B cell (primary cell): Measurements from ENCODE around the gene POLR2F. TPM values are rescaled to one million over a fixed set of nuclear protein-coding genes. Genes with fewer than 3 reads are reported as not detected.

Experiments used
- ATAC-seq: fragments of 200-7000 bp; cut with Tn5 transposase; one replicate; pipeline ENCODE4 v1.10.0; 2021; ENCODE audit warnings: low read depth, mild to moderate bottlenecking, moderate number of reproducible peaks, moderate library complexity
- CTCF ChIA-PET: fragments of 350-600 bp; sonication (Branson Sonifier 250); formaldehyde crosslinking; loops from one replicate; lab custom pipeline; 2021; ENCODE audit warnings: antibody characterized with exemption, inconsistent platforms; lab: Charles Lee
- POLR2A ChIA-PET: fragments of 350-600 bp; sonication (Branson Sonifier 250); formaldehyde crosslinking; loops from one replicate; lab custom pipeline; 2021; ENCODE audit warnings: antibody characterized with exemption; lab: Charles Lee
- DNase-seq: peaks from one replicate; pipeline ENCODE4 v3.0.0; 2013
- H2AFZ ChIP-seq: 2 replicates; pipeline ENCODE4 v1.6.1; 2012; ENCODE audit warnings: mild to moderate bottlenecking, low read depth, low read length; ENCODE audit not compliant: insufficient read depth, poor library complexity, severe bottlenecking
- H3K27ac ChIP-seq, 2 donors: 1 replicate in 1 of 2; 2 replicates in 1 of 2; pipeline ENCODE4 v1.5.1; 2012 to 2013; ENCODE audit warnings: low read length in 2 of 2, mild to moderate bottlenecking in 2 of 2, moderate library complexity in 1 of 2
- H3K27me3 ChIP-seq, 4 experiments: fragments of 200-600 bp in 1 of 4; sonication (generic) in 1 of 4; replicated peaks in 1 of 4; 1 replicate in 2 of 4; 2 replicates in 2 of 4; pipeline versions ENCODE4 v1.6.1 to v1.7.0; 2013 to 2016; ENCODE audit warnings: low read length in 3 of 4, mild to moderate bottlenecking in 2 of 4, mixed read lengths in 1 of 4, moderate library complexity in 1 of 4; ENCODE audit not compliant: insufficient read depth in 4 of 4, control insufficient read depth in 3 of 4; ENCODE audit errors: control extremely low read depth in 1 of 4
- H3K36me3 ChIP-seq, 2 experiments: replicated peaks in 1 of 2; 1 replicate in 1 of 2; 2 replicates in 1 of 2; pipeline versions ENCODE4 v1.6.1 to v1.7.1; 2013; ENCODE audit warnings: low read length in 1 of 2; ENCODE audit not compliant: insufficient read depth in 2 of 2, control insufficient read depth in 1 of 2; ENCODE audit errors: control extremely low read depth in 1 of 2, extremely low read depth in 1 of 2
- H3K4me1 ChIP-seq, 2 donors: fragments of 200-600 bp in 1 of 2; sonication (generic) in 1 of 2; 1 replicate in 1 of 2; 2 replicates in 1 of 2; pipeline versions ENCODE4 v1.5.1 to v1.6.1; 2013 to 2017; ENCODE audit warnings: low read length in 2 of 2; ENCODE audit not compliant: control insufficient read depth in 2 of 2, insufficient read depth in 2 of 2
- H3K4me2 ChIP-seq: replicated peaks from 2 replicates; pipeline ENCODE3; 2012; ENCODE audit warnings: mild to moderate bottlenecking, low read depth, low read length; ENCODE audit not compliant: poor library complexity, severe bottlenecking
- H3K4me3 ChIP-seq, 5 experiments: fragments of 200-600 bp in 1 of 5; sonication (generic) in 1 of 5; 1 replicate in 3 of 5; 2 replicates in 2 of 5; pipeline versions ENCODE4 v1.5.1 to v1.7.0; 2011 to 2016; ENCODE audit warnings: low read length in 4 of 5, mild to moderate bottlenecking in 4 of 5, low read depth in 2 of 5, control low read depth in 1 of 5, moderate library complexity in 1 of 5; ENCODE audit not compliant: insufficient read depth in 1 of 5; ENCODE audit errors: control extremely low read depth in 1 of 5, extremely low read depth in 1 of 5
- H3K79me2 ChIP-seq: fragments of 200-600 bp; sonication (generic); one replicate; pipeline ENCODE4 v1.6.0; 2016; ENCODE audit warnings: low read length; ENCODE audit not compliant: control insufficient read depth, insufficient read depth
- H3K9ac ChIP-seq: fragments of 200-600 bp; sonication (generic); 2 replicates; pipeline ENCODE4 v1.6.1; 2017; ENCODE audit warnings: mild to moderate bottlenecking, low read length, moderate library complexity
- H3K9me3 ChIP-seq, 3 donors: one replicate each; pipeline versions ENCODE4 v1.6.1 to v1.7.1; 2013; ENCODE audit warnings: low read length in 2 of 3; ENCODE audit not compliant: control insufficient read depth in 2 of 3, insufficient read depth in 1 of 3; ENCODE audit errors: control extremely low read depth in 1 of 3
- H4K20me1 ChIP-seq: 2 replicates; pipeline ENCODE4 v1.6.0; 2012; ENCODE audit warnings: mild to moderate bottlenecking, low read length; ENCODE audit not compliant: insufficient read depth, control insufficient read depth, poor library complexity, severe bottlenecking
- H3K27ac Mint-ChIP-seq: one replicate; pipeline ENCODE4 v1.8.0; 2021; ENCODE audit warnings: mixed read lengths
- H3K27me3 Mint-ChIP-seq: one replicate; pipeline ENCODE4 v1.8.0; 2021; ENCODE audit warnings: mixed read lengths
- H3K4me1 Mint-ChIP-seq: one replicate; pipeline ENCODE4 v1.8.0; 2021; ENCODE audit warnings: mixed read lengths
- H3K4me3 Mint-ChIP-seq: one replicate; pipeline ENCODE4 v1.8.0; 2021; ENCODE audit warnings: mixed read lengths
- H3K9me3 Mint-ChIP-seq: one replicate; pipeline ENCODE4 v1.8.0; 2022; ENCODE audit warnings: mixed read lengths; ENCODE audit not compliant: insufficient read depth
- CTCF ChIP-seq: fragments of 200-600 bp; IDR thresholded peaks from one replicate; pipeline ENCODE4 v1.8.0; 2022; ENCODE audit warnings: antibody characterized with exemption, mild to moderate bottlenecking
- EZH2 ChIP-seq: IDR thresholded peaks from 2 replicates; pipeline ENCODE4 v1.6.1; 2012; ENCODE audit warnings: borderline replicate concordance, low read depth, mild to moderate bottlenecking, moderate library complexity, low read length; ENCODE audit not compliant: insufficient read depth, poor library complexity, severe bottlenecking
- WGBS: methylation state at CpG from one replicate; pipeline ENCODE4 v1.1.5; 2013; ENCODE audit warnings: missing lambda C conversion rate; ENCODE audit not compliant: insufficient coverage; 5-methylcytosine and 5-hydroxymethylcytosine counted together
- intact Hi-C: fragments of 100-400 bp; cut with micrococcal nuclease; formaldehyde crosslinking; loops from one replicate; pipeline ENCODE4 v1.10.0; 2022
- polyA plus RNA-seq: library from polyadenylated mRNA; depleted of rRNA; stranded (reverse); fragments of >200 nt; gene quantifications from 2 replicates; pipeline ENCODE4 v1.2.3, GENCODE V29; 2012
- total RNA-seq, 2 donors: library from RNA; stranded (reverse); fragments of 120-200 nt in 1 of 2; gene quantifications; 1 replicate in 1 of 2; 2 replicates in 1 of 2; pipeline versions ENCODE4 v1.2.3 to v1.2.4, GENCODE V29; 2013 to 2022

POLR2F gene
- total and polyA plus RNA-seq, 2 donors (not counting 1 experiment from before 2014, with no cell fraction given) = 41.8 to 49.6 TPM

GRCh38 chr22:37983860-37984791 lies 30.6 kb downstream of the POLR2F start, which contains the start of gene SOX10:
TSS of gene SOX10 (minus strand) at chr22:37984555. CDS start at chr22:37983784, 771 bp downstream.
- no peak for TF ChIP-seq EZH2
- no peak for TF ChIP-seq CTCF
- Histone ChIP-seq H3K27ac (no peak within 1 kb of the TSS), H3K4me1 (no peaks in the 10 kb centered on the region), H3K9me3 (no peaks in the 10 kb centered on the region), H3K9ac (no peak within 1 kb of the TSS), H3K79me2 (no peaks in the 10 kb centered on the region), H3K4me3 (no peak within 1 kb of the TSS), H3K4me2 (no peak within 1 kb of the TSS), H3K27me3 (no peaks in the 10 kb centered on the region), H4K20me1 (no peaks in the 10 kb centered on the region), H2AFZ (no peak within 1 kb of the TSS), H3K36me3 (no peaks in the 10 kb centered on the region)
- DNase-seq (no peak), ATAC-seq (no peak)
- 83% methylated on average over 25 of the region's 42 CpGs for WGBS
- H3K4me1 Mint-ChIP-seq = no peaks in the 10 kb centered on the region
- no peaks in the 10 kb centered on the region for H3K9me3 Mint-ChIP-seq
- ChIA-PET CTCF (interaction anchor here (0.7 to 1.3 kb wide), 2 partner anchors 12 to 20 kb away, joined by 3 to 4 read pairs; no protein-coding TSS in a partner anchor), POLR2A (no interaction called here)
- no peak within 1 kb of the TSS for H3K27ac Mint-ChIP-seq
- no peaks in the 10 kb centered on the region for H3K27me3 Mint-ChIP-seq
- intact Hi-C loops = no loop called here
- H3K4me3 Mint-ChIP-seq = no peak within 1 kb of the TSS

DNA sequence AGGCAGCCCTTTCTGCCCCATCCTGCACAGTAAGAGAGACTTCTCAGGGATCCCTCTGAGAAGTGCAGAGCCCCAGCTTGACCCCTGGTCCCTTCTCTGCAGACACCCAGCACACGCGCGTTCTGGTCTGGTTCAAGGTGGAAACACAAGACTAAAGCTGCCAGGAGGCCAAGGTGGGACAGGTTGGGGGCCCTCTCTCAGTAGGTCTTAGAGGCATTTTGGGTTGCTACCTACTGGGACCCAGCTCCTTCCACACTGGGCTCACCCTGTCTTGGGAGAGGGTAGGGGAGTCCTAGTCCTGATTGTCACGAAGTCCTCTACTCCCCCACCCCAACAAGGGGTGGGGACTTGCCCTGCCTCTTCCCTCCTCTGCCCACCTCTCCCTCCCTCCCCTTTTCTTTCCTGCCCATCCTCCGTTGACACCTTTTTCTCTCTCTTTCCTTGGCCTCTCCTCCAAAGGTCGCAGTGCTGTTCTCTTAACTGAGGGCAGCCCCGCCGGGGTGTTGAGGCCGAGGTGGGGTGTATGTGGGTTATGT lies 31.6 kb downstream of the POLR2F start:
- Histone ChIP-seq H3K4me1 (no peaks in the 10 kb centered on the region), H4K20me1 (no peaks in the 10 kb centered on the region), H3K27ac (no peak overlapping the region), H3K27me3 (no peaks in the 10 kb centered on the region), H3K9ac (no peak overlapping the region), H3K4me3 (no peak overlapping the region), H3K36me3 (no peaks in the 10 kb centered on the region), H2AFZ (no peak overlapping the region), H3K4me2 (no peak overlapping the region), H3K79me2 (no peaks in the 10 kb centered on the region), H3K9me3 (no peaks in the 10 kb centered on the region)
- intact Hi-C loops = no loop called here
- TF ChIP-seq EZH2 (no peak), CTCF (no peak)
- ChIA-PET POLR2A (no interaction called here), CTCF (interaction anchor here (1.3 kb wide), 1 partner anchor 11 kb away, joined by 3 read pairs; no protein-coding TSS in a partner anchor)
- H3K27me3 Mint-ChIP-seq = no peaks in the 10 kb centered on the region
- H3K4me1 Mint-ChIP-seq = no peaks in the 10 kb centered on the region
- no peaks in the 10 kb centered on the region for H3K9me3 Mint-ChIP-seq
- WGBS = no CpG with 5 or more reads among the region's 9 CpGs
- no peak overlapping the region for H3K4me3 Mint-ChIP-seq
- no peak overlapping the region for H3K27ac Mint-ChIP-seq
- ATAC-seq = no peak
- no peak for DNase-seq
